Measurements from ENCODE around the gene DHDH.

DHDH gene

DNA sequence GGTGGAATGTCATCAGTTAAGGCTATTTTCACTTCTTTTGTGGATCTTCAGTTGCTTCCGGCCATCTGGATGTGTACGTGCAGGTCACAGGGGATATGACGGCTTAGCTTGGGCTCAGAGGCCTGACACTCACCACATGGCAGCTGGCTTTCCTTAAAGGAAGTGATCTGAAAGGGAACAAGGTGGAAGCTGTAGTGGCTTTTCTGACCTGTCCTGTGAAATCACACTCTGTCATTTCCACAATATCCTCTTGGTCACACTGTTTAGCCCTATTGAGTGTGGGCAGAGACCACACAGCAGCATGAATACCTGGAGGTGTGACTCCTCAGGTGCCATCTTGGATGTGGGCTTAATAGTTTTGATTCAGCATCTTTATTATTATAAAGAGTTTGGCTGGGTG lies 16.7 kb downstream of the DHDH start:
- no peak for DNase-seq (ENCODE audit: low read depth in 2 of 2)

DNA sequence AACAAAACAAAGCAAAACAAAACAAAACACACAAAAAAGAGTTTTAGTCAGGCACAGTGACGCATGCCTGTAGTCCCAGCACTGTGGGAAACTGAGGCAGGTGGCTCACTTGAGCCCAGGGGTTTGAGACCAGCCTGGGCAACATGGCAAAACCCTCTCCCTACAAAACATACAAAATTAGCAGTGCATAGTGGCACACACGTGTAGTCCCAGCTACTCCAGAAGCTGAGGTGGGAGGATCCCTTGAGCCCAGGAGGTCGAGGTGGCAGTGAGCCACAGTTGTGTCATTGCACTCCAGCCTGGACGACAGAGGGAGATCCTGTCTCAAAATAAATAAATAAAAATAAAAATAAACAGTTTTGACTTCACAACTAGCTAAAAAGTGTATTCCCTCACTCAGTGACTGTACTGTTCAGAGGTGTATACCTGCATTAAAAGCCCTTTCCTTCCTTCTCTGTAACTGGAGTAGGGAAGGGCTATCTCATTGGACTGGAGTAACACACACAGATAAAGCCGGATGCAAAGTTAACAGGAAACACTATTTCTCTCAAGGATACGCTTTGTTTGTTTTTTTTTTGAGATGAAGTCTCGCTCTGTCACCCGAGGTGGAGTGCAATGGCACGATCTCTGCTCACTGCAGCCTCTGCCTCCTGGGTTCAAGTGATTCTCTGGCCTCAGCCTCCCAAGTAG lies 17.5 kb downstream of the DHDH start:
- DNase-seq (ENCODE audit: low read depth in 2 of 2), result no peak

DNA sequence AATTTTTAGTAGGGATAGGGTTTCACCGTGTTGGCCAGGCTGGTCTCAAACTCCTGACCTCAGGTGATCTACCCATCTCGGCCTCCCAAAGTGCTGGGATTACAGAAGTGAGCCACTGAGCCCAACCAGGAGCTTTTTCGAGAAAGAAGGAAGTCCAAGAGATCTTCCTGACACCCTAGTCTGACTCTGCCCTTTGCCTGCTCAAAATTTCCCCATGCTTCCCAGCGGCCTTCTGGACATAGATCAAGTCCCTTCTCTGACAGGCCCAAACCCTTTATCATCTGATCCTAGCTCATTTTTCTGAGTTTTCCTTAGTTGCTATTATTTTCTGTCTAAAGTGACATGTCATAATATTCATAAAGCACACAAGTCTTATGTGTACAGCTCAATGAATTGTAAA lies 19.6 kb downstream of the DHDH start:
- no peak for DNase-seq (ENCODE audit: low read depth in 2 of 2)

DNA sequence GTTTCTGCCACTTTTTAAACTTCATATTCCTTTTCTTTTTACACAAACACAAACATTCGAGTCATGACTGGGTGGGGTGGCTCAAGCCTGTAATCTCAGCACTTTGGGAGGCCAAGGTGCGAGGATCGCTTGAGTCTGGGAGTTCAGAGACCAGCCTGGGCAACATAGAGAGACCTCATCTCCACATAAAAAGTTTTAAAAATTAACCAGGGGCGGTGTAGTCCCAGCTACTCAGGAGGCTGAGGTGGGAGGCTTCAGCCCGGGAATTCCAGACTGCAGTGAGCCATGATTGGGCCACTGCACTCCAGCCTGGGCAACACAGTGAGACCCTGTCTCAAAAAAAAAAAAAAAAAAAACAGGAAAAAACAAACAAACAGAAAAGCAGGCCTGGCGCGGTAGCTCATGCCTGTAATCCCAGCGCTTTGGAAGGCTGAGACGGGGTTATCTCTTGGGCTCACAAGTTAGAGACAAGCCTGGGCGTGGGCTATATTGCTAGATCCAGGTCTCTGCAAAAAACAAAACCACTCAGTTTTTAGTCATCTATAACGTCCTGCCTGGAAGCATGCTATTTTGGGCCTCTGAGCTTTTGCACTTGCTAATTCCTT lies 20.6 kb downstream of the DHDH start:
- DNase-seq (ENCODE audit: low read depth in 2 of 2), result no peak

DNA sequence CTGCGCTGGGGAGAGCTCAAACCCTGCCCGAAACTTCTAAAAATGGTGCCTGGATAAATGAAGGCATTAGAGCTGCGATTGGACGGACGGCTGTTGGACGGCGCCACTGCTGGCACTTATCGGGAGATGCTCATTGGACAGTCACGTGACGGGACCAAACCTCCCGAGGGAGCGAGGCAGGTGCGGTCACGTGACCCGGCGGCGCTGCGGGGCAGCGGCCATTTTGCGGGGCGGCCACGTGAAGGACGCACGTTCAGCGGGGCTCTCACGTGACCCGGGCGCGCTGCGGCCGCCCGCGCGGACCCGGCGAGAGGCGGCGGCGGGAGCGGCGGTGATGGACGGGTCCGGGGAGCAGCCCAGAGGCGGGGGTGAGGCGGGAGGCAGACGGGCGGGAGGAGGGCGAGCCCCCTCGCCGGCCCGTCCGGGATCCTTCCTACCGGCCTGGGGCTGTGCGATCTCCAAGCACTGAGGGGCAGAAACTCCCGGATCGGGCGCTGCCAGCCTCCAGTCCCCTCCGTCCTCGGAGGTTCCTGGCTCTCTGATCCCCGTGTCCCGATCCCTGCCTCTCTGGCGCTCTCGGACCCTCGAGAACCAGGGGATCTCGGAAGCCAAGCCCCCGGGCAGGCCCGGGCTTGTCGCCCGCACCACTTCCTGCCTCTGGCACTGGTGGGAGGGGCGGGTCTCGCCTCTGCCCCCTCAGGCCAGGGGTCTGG lies 21.3 kb downstream of the DHDH start, which contains the start of gene BAX:
Gene BAX (plus strand): TSS at position 281 of the 713 bp plus-strand sequence. CDS start 54 bp downstream, at position 335.
- peak; percentile 93 to 96 for DNase-seq (ENCODE audit: low read depth in 2 of 2)

DNA sequence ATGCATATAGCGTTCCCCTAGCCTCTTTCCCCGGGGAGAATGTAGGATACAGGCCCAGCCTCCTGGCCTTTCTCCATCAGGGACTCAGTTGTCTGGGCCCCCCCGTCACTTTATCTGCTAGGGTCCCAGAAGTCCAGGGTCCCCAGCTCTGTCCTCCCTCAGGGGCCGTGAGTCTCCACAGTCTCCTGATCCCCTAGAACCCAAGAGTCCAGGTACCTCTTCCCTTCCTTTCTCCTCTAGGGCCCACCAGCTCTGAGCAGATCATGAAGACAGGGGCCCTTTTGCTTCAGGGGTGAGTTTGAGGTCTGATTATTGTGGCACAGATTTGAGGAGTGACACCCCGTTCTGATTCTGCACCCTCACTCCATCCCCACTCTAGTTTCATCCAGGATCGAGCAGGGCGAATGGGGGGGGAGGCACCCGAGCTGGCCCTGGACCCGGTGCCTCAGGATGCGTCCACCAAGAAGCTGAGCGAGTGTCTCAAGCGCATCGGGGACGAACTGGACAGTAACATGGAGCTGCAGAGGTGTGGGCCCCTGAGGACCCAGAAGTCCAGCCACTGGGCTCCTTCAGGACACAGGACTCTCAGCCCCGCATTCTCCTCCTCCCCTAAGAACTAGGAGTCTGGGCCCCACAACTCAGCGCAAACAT lies 21.9 kb downstream of the DHDH start:
- no peak for DNase-seq (ENCODE audit: low read depth in 2 of 2)

DNA sequence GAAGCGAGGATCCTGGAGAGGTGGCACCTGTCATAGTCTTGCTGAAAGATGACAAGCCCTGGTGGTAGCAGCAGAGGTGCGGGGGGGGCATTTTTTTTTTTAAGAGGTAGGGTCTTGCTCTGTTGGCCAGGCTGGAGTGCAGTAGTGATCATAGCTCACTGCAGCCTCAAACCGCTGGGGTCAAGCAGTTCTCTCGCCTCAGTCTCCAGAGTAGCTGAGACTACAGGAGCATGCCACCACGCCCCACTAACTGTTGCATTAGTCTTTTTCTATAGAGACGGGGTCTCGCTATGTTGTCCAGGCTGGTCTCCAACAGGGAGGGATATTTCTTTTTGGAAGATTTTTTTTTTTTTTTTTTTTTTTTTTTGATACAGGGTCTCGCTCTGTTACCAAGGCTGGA lies 24.5 kb downstream of the DHDH start:
- no peak for DNase-seq (ENCODE audit: low read depth in 2 of 2)

DNA sequence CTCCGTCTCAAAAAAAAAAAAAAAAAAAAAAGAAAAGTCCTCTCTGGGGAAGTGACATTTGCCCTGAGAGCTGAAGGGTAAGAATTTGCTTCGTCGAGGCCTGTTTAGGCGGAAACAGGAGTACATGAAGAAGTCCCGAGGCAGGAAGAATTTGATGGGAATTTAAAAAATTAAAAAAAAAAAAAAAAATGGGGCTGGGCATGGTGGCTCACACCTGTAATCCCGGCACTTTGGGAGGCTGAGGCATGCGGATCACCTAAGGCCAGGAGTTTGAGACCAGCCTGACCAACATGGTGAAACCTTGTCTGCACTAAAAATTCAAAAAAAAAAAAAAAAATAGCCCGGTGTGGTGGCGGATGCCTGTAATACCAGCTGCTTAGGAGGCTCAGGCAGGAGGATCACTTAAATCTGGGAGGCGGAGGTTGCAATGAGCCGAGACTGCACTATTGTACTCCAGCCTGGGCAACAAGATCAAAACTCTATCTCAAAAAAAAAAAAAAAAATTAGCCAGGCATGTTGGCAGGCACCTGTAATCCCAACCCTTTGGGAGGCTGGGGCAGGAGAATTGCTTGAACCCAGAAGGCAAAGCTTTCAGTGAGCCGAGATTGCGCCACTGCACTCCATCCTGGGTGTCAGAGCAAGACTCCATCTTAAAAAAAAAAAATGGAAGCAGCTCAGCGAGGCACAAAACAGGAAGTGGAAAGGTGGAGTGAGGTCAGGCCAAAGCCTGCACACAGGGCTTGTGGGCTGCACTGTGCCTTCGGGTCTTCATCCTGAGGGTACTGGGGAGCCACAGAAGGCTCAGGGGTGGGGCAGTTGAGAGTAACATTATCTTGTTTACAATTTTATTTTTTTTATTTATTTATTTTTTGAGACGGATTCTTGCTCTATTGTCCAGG lies 26.1 kb downstream of the DHDH start:
- DNase-seq (ENCODE audit: low read depth in 2 of 2), result no peak

DNA sequence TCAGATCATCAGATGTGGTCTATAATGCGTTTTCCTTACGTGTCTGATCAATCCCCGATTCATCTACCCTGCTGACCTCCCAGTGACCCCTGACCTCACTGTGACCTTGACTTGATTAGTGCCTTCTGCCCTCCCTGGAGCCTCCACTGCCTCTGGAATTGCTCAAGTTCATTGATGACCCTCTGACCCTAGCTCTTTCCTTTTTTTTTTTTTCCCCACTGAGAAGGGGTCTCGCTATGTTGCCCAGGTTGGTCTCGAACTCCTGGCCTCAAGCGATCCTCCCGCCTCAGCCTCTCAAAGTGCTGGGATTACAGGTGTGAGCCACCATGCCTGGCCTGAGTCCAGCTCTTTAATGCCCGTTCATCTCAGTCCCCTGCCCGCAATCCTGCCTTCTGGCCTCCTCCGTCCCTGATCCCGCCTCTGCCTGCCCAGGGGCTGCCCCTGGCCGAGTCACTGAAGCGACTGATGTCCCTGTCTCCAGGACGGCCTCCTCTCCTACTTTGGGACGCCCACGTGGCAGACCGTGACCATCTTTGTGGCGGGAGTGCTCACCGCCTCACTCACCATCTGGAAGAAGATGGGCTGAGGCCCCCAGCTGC lies 27.7 kb downstream of the DHDH start:
- no peak for DNase-seq (ENCODE audit: low read depth in 2 of 2)

DNA sequence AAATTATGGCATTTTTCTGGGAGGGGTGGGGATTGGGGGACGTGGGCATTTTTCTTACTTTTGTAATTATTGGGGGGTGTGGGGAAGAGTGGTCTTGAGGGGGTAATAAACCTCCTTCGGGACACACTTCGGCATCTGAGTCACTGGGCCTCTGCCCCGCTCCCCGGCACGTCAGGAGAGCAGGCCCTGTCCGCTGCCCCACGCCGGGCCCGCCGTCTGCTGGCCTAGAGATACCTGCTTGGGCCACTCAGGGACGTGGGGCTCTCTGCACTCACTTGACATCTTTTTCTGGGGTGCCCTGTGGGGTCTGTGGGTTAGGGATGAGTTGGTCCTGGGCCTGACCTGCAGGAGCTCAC lies 28.2 kb downstream of the DHDH start:
- no peak for DNase-seq (ENCODE audit: low read depth in 2 of 2)

DNA sequence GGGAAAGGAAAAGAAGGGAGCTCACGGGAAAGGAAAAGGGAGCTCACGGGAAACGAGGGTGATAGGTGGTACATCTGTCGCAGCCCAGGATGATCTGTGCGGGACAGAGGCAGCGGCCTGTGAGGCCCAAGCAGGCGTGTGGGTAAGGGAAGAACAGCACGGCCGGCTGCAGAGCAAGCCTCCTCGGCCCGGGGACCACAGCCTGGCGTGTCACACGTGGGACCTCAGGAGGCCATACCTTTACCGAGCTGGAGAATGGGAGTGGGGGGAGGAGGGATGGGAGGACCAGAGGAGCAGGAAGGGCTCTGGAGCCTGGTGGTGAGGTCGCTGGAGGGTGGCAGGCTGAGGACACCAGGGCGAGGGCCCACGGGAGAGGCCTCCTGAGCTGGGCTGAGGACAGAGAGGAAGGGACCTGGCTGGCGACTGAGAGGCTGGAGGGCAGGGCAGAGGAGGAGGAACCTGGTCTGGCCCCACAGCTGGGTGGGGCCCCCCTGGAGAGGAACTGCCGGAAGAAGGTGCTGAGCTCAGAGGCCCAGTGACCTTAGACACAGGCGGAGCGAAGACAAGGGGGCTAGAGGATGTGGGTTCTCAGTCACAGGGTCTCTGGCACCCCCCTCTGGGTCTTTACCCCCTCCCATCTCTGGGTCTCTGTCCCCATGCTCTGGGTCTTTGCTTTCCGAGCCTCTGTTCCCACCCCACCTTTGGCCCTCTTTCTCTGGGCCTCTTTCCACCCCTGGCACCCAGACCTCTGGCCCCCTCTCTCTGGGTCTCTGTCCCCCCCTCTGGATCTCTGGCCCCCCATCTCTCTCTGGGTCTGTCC lies 28.7 kb downstream of the DHDH start:
- DNase-seq (ENCODE audit: low read depth in 2 of 2), result no peak

DNA sequence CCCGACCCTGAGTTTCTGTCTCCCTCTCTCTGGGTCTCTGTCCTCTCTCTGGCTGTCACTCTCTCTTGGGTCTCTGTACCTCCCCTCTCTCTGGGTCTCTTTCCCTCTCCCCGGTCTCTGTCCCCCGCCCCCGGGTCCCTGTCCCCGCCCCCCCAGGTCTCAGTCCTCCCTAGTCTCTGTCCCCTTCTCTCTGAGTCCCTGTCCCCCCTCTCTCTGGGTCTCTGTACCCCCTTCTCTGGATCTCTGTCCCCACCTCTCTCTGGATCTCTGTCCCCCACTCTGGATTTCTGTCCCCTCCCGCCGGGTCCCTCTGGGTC lies 29.3 kb downstream of the DHDH start:
- no peak for DNase-seq (ENCODE audit: low read depth in 2 of 2)

DNA sequence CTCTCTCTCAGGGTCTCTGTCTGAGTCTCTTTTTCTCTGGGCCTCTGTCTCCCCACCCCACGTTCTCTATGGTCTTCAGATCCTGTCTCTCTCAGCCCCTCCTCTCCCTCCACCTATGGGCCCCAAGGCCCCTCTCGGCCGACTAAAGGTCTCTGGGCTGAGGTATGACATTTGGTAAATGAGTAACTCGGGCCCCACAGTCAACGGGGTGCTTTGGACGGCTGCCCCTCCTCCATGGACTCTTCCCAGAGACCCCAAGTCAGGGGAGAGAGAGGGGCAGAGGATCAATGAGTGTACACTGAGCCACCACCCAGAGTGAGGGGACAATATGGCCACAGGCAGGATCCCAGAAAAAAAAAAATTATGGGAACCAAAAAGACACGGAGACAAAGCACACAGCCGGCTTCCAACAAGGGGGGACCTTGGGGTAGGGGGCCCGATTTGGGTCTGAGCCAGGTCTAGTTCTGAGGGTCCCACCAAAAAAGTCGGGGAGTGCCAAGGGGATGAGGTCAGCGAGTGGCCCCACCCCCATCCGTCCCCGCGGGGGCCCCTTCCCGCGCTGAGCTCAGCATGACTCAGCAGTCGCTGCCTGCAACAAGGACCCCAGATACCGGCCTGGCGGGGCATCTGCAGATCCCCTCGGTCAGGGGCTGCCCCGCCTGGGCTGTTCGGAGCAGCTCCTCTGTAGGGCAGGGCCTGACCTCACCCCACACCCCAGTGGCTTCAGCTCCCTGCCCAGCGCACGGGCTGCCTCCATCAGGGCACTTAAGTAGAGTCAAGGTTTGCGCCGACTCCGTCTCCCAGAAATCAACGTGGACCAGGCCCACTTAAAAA lies 30.1 kb downstream of the DHDH start:
- peak; percentile 43 to 66 for DNase-seq (ENCODE audit: low read depth in 2 of 2)

DNA sequence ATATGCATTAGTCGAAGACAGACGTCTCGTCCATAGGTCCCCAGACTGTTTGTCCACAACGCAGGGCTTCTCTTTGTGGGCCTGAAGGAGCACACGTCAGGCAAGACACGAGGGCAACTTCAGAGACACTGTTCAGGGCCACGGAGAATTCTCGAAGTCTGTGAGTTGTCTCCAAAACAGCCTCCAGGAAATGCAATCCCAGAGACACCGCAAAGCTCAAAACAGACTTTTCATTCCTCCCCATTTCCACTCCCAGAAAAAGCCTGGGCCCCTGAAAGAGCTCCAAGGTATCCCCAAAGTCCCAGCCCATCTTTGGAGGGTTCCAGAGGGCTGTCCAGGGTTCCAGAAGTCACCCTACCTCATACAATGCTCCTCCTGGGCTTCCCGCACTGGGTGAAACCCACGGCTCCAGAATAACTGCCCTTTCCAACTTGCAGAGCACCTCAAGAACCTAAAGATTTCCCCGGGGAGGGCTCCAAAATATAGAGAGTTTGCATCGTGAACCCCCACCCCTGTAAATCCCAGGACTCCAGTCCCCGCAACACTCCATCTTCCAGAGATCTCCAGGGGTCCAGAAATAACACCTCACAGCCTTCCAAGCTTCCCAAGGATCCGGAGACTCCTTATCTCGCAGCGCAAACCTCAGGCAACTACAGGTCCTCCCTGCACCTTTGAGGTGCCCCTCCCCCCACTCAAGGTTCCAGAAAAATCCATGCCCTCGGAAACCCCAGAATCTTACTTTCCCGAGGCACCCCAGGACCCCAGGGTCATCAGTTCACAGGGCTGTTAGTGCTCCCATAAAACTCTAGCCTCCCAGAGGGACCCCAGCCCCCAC lies 30.9 kb downstream of the DHDH start:
- no peak for DNase-seq (ENCODE audit: low read depth in 2 of 2)

DNA sequence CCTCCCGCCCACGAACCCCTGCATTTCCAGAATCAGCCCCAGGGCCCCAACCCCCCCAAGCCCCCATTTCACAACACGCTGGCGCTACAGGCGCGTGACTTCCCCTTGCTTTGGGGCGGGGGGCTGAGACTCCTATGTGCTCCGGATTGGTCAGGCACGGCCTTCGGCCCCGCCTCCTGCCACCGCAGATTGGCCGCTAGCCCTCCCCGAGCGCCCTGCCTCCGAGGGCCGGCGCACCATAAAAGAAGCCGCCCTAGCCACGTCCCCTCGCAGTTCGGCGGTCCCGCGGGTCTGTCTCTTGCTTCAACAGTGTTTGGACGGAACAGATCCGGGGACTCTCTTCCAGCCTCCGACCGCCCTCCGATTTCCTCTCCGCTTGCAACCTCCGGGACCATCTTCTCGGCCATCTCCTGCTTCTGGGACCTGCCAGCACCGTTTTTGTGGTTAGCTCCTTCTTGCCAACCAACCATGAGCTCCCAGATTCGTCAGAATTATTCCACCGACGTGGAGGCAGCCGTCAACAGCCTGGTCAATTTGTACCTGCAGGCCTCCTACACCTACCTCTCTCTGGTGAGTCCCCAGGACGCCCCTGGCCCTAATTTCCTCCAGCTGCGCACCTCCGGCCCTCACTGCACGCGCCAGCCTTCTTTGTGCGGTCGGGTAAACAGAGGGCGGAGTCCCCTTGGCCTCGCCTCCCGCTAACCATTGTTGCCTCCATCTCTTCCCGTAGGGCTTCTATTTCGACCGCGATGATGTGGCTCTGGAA lies 31.7 kb downstream of the DHDH start, which contains the start of gene FTL:
Gene FTL (plus strand): TSS at position 270 of the 766 bp plus-strand sequence. CDS start 199 bp downstream, at position 469.
- peak; percentile 85 to 89 for DNase-seq (ENCODE audit: low read depth in 2 of 2)

DNA sequence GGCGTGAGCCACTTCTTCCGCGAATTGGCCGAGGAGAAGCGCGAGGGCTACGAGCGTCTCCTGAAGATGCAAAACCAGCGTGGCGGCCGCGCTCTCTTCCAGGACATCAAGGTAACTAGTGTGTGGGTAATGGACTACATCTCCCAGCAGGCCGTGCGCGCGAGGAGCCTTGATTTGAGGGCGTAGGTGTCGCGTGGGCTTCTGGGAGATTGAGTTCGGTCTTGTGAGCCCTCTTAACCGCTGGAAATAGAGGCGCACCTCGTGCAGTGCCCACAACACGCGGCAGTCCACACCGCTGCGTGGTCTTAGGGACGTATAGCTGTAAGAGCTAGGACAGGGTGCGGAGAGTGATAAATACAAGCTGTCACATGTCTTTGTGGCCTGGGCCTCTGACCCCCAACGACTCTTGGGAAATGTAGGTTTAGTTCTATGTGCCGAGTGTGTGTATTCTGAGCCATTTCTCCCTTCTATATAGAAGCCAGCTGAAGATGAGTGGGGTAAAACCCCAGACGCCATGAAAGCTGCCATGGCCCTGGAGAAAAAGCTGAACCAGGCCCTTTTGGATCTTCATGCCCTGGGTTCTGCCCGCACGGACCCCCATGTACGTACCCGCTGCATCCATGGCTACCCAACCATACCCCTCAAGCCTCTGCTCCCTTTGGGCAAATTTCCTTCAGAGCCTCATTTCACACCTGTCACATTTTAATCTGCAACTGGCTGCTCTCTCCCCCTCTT lies 32.5 kb downstream of the DHDH start:
- DNase-seq (ENCODE audit: low read depth in 2 of 2), result peak; percentile 76 to 87
